CD8-positive, alpha-beta memory T cell (primary cell): ENCODE results near the gene GAN. TPM values are rescaled to one million over a fixed set of nuclear protein-coding genes. Genes with fewer than 3 reads are reported as not detected.
A peak's percentile ranks its signal among the peaks of the same experiment; 100 is the strongest.
"Not testable (repeated sequence)": the region's sequence is repeated elsewhere in the genome, so short reads cannot be mapped to it uniquely, and the experiment has no call there.

ENCODE experiments used
- CTCF ChIA-PET: fragments of 350-600 bp; sonication (Branson Sonifier 250); formaldehyde crosslinking; loops from one replicate; lab custom pipeline; 2021; ENCODE audit warnings: antibody characterized with exemption; lab: Charles Lee
- POLR2A ChIA-PET: fragments of 350-600 bp; sonication (Branson Sonifier 250); formaldehyde crosslinking; loops from one replicate; lab custom pipeline; 2021; ENCODE audit warnings: antibody characterized with exemption; lab: Charles Lee
- DNase-seq, 5 donors: peaks; one replicate each; pipeline versions ENCODE4 v3.0.0 to v3.0.0-alpha.2; 2020 to 2022; ENCODE audit warnings: mixed read lengths in 1 of 5
- H3K27ac ChIP-seq: one replicate; pipeline ENCODE4 v1.7.0; 2013; ENCODE audit warnings: low read depth, mild to moderate bottlenecking, low read length, moderate library complexity
- H3K27me3 ChIP-seq: 2 replicates; pipeline ENCODE4 v1.7.0; 2013; ENCODE audit warnings: low read length, mild to moderate bottlenecking; ENCODE audit not compliant: insufficient read depth, poor library complexity, severe bottlenecking
- H3K36me3 ChIP-seq: 2 replicates; pipeline ENCODE4 v1.7.0; 2013; ENCODE audit warnings: mild to moderate bottlenecking, low read length, moderate library complexity; ENCODE audit not compliant: insufficient read depth
- H3K4me1 ChIP-seq: 2 replicates; pipeline ENCODE4 v1.7.0; 2013; ENCODE audit warnings: mild to moderate bottlenecking, low read length, moderate library complexity; ENCODE audit not compliant: insufficient read depth
- H3K4me3 ChIP-seq: 2 replicates; pipeline ENCODE4 v1.7.0; 2013; ENCODE audit warnings: mild to moderate bottlenecking, low read length
- H3K9me3 ChIP-seq: 2 replicates; pipeline ENCODE4 v1.7.0; 2013; ENCODE audit warnings: mild to moderate bottlenecking, low read length
- H3K27ac Mint-ChIP-seq, 8 donors: one replicate each; pipeline ENCODE4 v1.8.0; 2020 to 2021; ENCODE audit warnings: mixed read lengths in 8 of 8, mild to moderate bottlenecking in 6 of 8, inconsistent platforms in 3 of 8, moderate library complexity in 3 of 8
- H3K27me3 Mint-ChIP-seq, 2 donors: one replicate each; pipeline ENCODE4 v1.8.0; 2020 to 2021; ENCODE audit warnings: mixed read lengths in 2 of 2, mild to moderate bottlenecking in 1 of 2, moderate library complexity in 1 of 2
- H3K36me3 Mint-ChIP-seq, 3 donors: one replicate each; pipeline ENCODE4 v1.8.0; 2020 to 2021; ENCODE audit warnings: mixed read lengths in 3 of 3, inconsistent platforms in 1 of 3, mild to moderate bottlenecking in 1 of 3
- H3K4me1 Mint-ChIP-seq, 3 donors: one replicate each; pipeline ENCODE4 v1.8.0; 2020 to 2021; ENCODE audit warnings: mixed read lengths in 3 of 3, inconsistent platforms in 1 of 3, mild to moderate bottlenecking in 1 of 3
- H3K4me3 Mint-ChIP-seq, 7 donors: one replicate each; pipeline ENCODE4 v1.8.0; 2020 to 2021; ENCODE audit warnings: mixed read lengths in 7 of 7, mild to moderate bottlenecking in 6 of 7, moderate library complexity in 4 of 7, inconsistent platforms in 2 of 7
- H3K9me3 Mint-ChIP-seq, 5 donors: one replicate each; pipeline ENCODE4 v1.8.0; 2020 to 2022; ENCODE audit warnings: mixed read lengths in 5 of 5, mild to moderate bottlenecking in 3 of 5, moderate library complexity in 2 of 5, inconsistent platforms in 1 of 5
- polyA plus RNA-seq: library from polyadenylated mRNA; unstranded; fragments of 300-500 nt; fragmentation: Illumina TruSeq; gene quantifications from one replicate; pipeline ENCODE4 v1.2.3, GENCODE V29; 2021
- total RNA-seq, 2 experiments: library from RNA; stranded (reverse); gene quantifications; one replicate each; pipeline ENCODE4 v1.2.3, GENCODE V29; 2021

Gene GAN
- total and polyA plus RNA-seq, 3 experiments from 2014 or later, result 2.4 to 12.0 (median 11.0) TPM

GRCh38 chr16:81405002-81405401, 90.2 kb downstream of the GAN start:
- H3K9me3 Mint-ChIP-seq, DNase-seq, H3K27me3 Mint-ChIP-seq, H3K9me3 ChIP-seq, H3K36me3 Mint-ChIP-seq, POLR2A ChIA-PET, H3K4me3 ChIP-seq, H3K27me3 ChIP-seq, H3K27ac ChIP-seq, H3K4me1 ChIP-seq, H3K4me1 Mint-ChIP-seq, H3K36me3 ChIP-seq: not testable (repeated sequence)
- CTCF ChIA-PET, result interaction anchor here (1.4 to 4.3 kb wide), 8 partner anchors 10 to 323 kb away, joined by 3 to 26 read pairs (median 6); no protein-coding TSS in a partner anchor
- Mint-ChIP-seq H3K27ac (peak overlapping the region in 1 of 8 donors; percentile 15), H3K4me3 (peak overlapping the region in 1 of 7 donors; percentile 81)

- Histone ChIP-seq H3K4me1 (no peaks in the 10 kb centered on the region), H3K27ac (no peak overlapping the region), H3K4me3 (no peak overlapping the region), H3K27me3 (no peaks in the 10 kb centered on the region), H3K36me3 (no peaks in the 10 kb centered on the region), H3K9me3 (no peaks in the 10 kb centered on the region)
- Mint-ChIP-seq H3K27ac (no peak overlapping the region), H3K4me3 (no peak overlapping the region), H3K9me3 (peaks cover 0 to 2% (median 0%) of the 10 kb centered on the region in 5 donors), H3K36me3 (no peaks in the 10 kb centered on the region), H3K4me1 (peaks cover 0 to 5% (median 3%) of the 10 kb centered on the region in 3 donors), H3K27me3 (peaks cover 2 to 3% of the 10 kb centered on the region in 2 donors)
- POLR2A ChIA-PET, result no interaction called here
- no peak for DNase-seq
- CTCF ChIA-PET, result interaction anchor here (4.3 kb wide), 1 partner anchor 217 kb away, joined by 26 read pairs; no protein-coding TSS in a partner anchor
Measured at GRCh38 chr16:81405702-81406113, 90.9 kb downstream of the GAN start.

GRCh38 chr16:81408409-81408950, 93.7 kb downstream of the GAN start:
- no peak for DNase-seq
- no peak overlapping the region for H3K4me3 Mint-ChIP-seq
- ChIA-PET CTCF (interaction anchor here (1.2 kb wide), 1 partner anchor 315 kb away, joined by 3 read pairs; no protein-coding TSS in a partner anchor), POLR2A (no interaction called here)
- Histone ChIP-seq H3K27ac (no peak overlapping the region), H3K4me1 (no peaks in the 10 kb centered on the region), H3K9me3 (no peaks in the 10 kb centered on the region), H3K27me3 (no peaks in the 10 kb centered on the region), H3K36me3 (no peaks in the 10 kb centered on the region), H3K4me3 (no peak overlapping the region)
- peaks cover 0 to 2% (median 0%) of the 10 kb centered on the region in 5 donors for H3K9me3 Mint-ChIP-seq
- peaks cover 0 to 3% (median under 1%) of the 10 kb centered on the region in 3 donors for H3K4me1 Mint-ChIP-seq
- H3K36me3 Mint-ChIP-seq, result no peaks in the 10 kb centered on the region
- peak overlapping the region in 2 of 8 donors; percentile 52 to 70 for H3K27ac Mint-ChIP-seq
- peaks cover 2 to 3% of the 10 kb centered on the region in 2 donors for H3K27me3 Mint-ChIP-seq

GRCh38 chr16:81409016-81409556, 94.3 kb downstream of the GAN start:
- POLR2A ChIA-PET, result no interaction called here
- peaks cover 2 to 3% of the 10 kb centered on the region in 2 donors for H3K27me3 Mint-ChIP-seq
- H3K36me3 ChIP-seq, result no peaks in the 10 kb centered on the region
- no peak overlapping the region for H3K4me3 Mint-ChIP-seq
- H3K27ac ChIP-seq, result no peak overlapping the region
- CTCF ChIA-PET, result interaction anchor here (0.9 to 1.2 kb wide), 2 partner anchors 315 to 321 kb away, joined by 3 to 4 read pairs; no protein-coding TSS in a partner anchor
- H3K4me1 ChIP-seq, result no peaks in the 10 kb centered on the region
- H3K4me3 ChIP-seq, result no peak overlapping the region
- H3K9me3 ChIP-seq, result no peaks in the 10 kb centered on the region
- H3K27ac Mint-ChIP-seq, result peak overlapping the region in 1 of 8 donors; percentile 52
- H3K27me3 ChIP-seq, result no peaks in the 10 kb centered on the region
- no peaks in the 10 kb centered on the region for H3K36me3 Mint-ChIP-seq
- peaks cover 0 to 2% (median 0%) of the 10 kb centered on the region in 5 donors for H3K9me3 Mint-ChIP-seq
- no peak for DNase-seq
- peaks cover 0 to 3% (median 0%) of the 10 kb centered on the region in 3 donors for H3K4me1 Mint-ChIP-seq

- Mint-ChIP-seq H3K36me3 (no peaks in the 10 kb centered on the region), H3K4me1 (no peaks in the 10 kb centered on the region), H3K4me3 (no peak overlapping the region), H3K9me3 (no peaks in the 10 kb centered on the region), H3K27ac (no peak overlapping the region), H3K27me3 (peaks cover 2 to 3% of the 10 kb centered on the region in 2 donors)
- POLR2A ChIA-PET, result no interaction called here
- DNase-seq, result no peak
- Histone ChIP-seq H3K36me3 (no peaks in the 10 kb centered on the region), H3K4me3 (no peak overlapping the region), H3K27me3 (no peaks in the 10 kb centered on the region), H3K4me1 (no peaks in the 10 kb centered on the region), H3K9me3 (no peaks in the 10 kb centered on the region), H3K27ac (no peak overlapping the region)
- CTCF ChIA-PET, result interaction anchor here (0.7 kb wide), 1 partner anchor 221 kb away, joined by 3 read pairs; no protein-coding TSS in a partner anchor
Measured at GRCh38 chr16:81410643-81411293, 96.0 kb downstream of the GAN start.

- no peak for DNase-seq
- no peaks in the 10 kb centered on the region for H3K4me1 Mint-ChIP-seq
- H3K9me3 Mint-ChIP-seq, result no peaks in the 10 kb centered on the region
- ChIA-PET CTCF (interaction anchor here (1.2 to 1.3 kb wide), 2 partner anchors 10 to 15 kb away, joined by 5 read pairs; no protein-coding TSS in a partner anchor), POLR2A (no interaction called here)
- Histone ChIP-seq H3K4me1 (no peaks in the 10 kb centered on the region), H3K27me3 (no peaks in the 10 kb centered on the region), H3K4me3 (no peak overlapping the region), H3K27ac (no peak overlapping the region), H3K9me3 (no peaks in the 10 kb centered on the region), H3K36me3 (no peaks in the 10 kb centered on the region)
- peaks cover 2 to 3% of the 10 kb centered on the region in 2 donors for H3K27me3 Mint-ChIP-seq
- no peaks in the 10 kb centered on the region for H3K36me3 Mint-ChIP-seq
- peak overlapping the region in 2 of 8 donors; percentile 32 to 50 for H3K27ac Mint-ChIP-seq
- no peak overlapping the region for H3K4me3 Mint-ChIP-seq
Measured at GRCh38 chr16:81413245-81413990, 98.7 kb downstream of the GAN start.

- no peak overlapping the region for H3K4me3 Mint-ChIP-seq
- H3K36me3 Mint-ChIP-seq, result no peaks in the 10 kb centered on the region
Measured at GRCh38 chr16:81415751-81416150, 101.0 kb downstream of the GAN start.

More at GRCh38 chr16:81415751-81416150, 101.0 kb downstream of the GAN start:
- Mint-ChIP-seq H3K27me3 (no peaks in the 10 kb centered on the region), H3K9me3 (peaks cover 0 to 1% (median 0%) of the 10 kb centered on the region in 5 donors), H3K27ac (peak overlapping the region in 1 of 8 donors; percentile 33), H3K4me1 (no peaks in the 10 kb centered on the region)
- no peaks in the 10 kb centered on the region for H3K36me3 ChIP-seq
- H3K4me1 ChIP-seq, result no peaks in the 10 kb centered on the region
- H3K4me3 ChIP-seq, result no peak overlapping the region
- H3K27ac ChIP-seq, result no peak overlapping the region
- POLR2A ChIA-PET, result no interaction called here
- no peak for DNase-seq
- no peaks in the 10 kb centered on the region for H3K9me3 ChIP-seq
- H3K27me3 ChIP-seq, result no peaks in the 10 kb centered on the region
- CTCF ChIA-PET, result interaction anchor here (2.3 kb wide), 1 partner anchor 12 kb away, joined by 7 read pairs; no protein-coding TSS in a partner anchor
